ENCODE data around the gene CMPK1. TPM values are rescaled to one million over a fixed set of nuclear protein-coding genes. Genes with fewer than 3 reads are reported as not detected.

The CMPK1 gene
- total RNA-seq, 1 experiment from 2014 or later, result 36.3 TPM

- TF ChIP-seq NR3C1 (CRISPR knock-in tag; conservative IDR thresholded peaks at IDR 0.05; ENCODE audit: low read depth), result no peak
- no peak for TF ChIP-seq IRF2 (CRISPR knock-in tag; IDR thresholded peaks at IDR 0.05; ENCODE audit: borderline replicate concordance, low read depth)
- no peak for TF ChIP-seq ATF1 (CRISPR knock-in tag; IDR thresholded peaks at IDR 0.05)
- no peak for TF ChIP-seq EMX1 (CRISPR knock-in tag; IDR thresholded peaks at IDR 0.05)
- no peak for TF ChIP-seq FOXK1 (CRISPR knock-in tag; IDR thresholded peaks at IDR 0.05)
- no peak for TF ChIP-seq RORB (CRISPR knock-in tag; IDR thresholded peaks at IDR 0.05)
- TF ChIP-seq, protein P1, sequence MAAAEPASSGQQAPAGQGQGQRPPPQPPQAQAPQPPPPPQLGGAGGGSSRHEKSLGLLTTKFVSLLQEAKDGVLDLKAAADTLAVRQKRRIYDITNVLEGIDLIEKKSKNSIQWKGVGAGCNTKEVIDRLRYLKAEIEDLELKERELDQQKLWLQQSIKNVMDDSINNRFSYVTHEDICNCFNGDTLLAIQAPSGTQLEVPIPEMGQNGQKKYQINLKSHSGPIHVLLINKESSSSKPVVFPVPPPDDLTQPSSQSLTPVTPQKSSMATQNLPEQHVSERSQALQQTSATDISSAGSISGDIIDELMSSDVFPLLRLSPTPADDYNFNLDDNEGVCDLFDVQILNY (CRISPR knock-in tag; IDR thresholded peaks at IDR 0.05), result no peak
- TF ChIP-seq STAT6 (CRISPR knock-in tag; conservative IDR thresholded peaks at IDR 0.05; ENCODE audit: low read depth), result no peak
- no peak for TF ChIP-seq HMGA2 (CRISPR knock-in tag; IDR thresholded peaks at IDR 0.05)
- TF ChIP-seq, protein P2, sequence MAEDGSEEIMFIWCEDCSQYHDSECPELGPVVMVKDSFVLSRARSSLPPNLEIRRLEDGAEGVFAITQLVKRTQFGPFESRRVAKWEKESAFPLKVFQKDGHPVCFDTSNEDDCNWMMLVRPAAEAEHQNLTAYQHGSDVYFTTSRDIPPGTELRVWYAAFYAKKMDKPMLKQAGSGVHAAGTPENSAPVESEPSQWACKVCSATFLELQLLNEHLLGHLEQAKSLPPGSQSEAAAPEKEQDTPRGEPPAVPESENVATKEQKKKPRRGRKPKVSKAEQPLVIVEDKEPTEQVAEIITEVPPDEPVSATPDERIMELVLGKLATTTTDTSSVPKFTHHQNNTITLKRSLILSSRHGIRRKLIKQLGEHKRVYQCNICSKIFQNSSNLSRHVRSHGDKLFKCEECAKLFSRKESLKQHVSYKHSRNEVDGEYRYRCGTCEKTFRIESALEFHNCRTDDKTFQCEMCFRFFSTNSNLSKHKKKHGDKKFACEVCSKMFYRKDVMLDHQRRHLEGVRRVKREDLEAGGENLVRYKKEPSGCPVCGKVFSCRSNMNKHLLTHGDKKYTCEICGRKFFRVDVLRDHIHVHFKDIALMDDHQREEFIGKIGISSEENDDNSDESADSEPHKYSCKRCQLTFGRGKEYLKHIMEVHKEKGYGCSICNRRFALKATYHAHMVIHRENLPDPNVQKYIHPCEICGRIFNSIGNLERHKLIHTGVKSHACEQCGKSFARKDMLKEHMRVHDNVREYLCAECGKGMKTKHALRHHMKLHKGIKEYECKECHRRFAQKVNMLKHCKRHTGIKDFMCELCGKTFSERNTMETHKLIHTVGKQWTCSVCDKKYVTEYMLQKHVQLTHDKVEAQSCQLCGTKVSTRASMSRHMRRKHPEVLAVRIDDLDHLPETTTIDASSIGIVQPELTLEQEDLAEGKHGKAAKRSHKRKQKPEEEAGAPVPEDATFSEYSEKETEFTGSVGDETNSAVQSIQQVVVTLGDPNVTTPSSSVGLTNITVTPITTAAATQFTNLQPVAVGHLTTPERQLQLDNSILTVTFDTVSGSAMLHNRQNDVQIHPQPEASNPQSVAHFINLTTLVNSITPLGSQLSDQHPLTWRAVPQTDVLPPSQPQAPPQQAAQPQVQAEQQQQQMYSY (CRISPR knock-in tag; IDR thresholded peaks at IDR 0.05), result no peak
- TF ChIP-seq, protein P3, sequence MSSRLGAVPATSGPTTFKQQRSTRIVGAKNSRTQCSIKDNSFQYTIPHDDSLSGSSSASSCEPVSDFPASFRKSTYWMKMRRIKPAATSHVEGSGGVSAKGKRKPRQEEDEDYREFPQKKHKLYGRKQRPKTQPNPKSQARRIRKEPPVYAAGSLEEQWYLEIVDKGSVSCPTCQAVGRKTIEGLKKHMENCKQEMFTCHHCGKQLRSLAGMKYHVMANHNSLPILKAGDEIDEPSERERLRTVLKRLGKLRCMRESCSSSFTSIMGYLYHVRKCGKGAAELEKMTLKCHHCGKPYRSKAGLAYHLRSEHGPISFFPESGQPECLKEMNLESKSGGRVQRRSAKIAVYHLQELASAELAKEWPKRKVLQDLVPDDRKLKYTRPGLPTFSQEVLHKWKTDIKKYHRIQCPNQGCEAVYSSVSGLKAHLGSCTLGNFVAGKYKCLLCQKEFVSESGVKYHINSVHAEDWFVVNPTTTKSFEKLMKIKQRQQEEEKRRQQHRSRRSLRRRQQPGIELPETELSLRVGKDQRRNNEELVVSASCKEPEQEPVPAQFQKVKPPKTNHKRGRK (CRISPR knock-in tag; IDR thresholded peaks at IDR 0.05; ENCODE audit: borderline replicate concordance), result no peak
- DNase-seq (ENCODE audit: low spot score) (no peak), ATAC-seq (no peak)
- no peaks in the 10 kb centered on the region for H3K36me3 Mint-ChIP-seq
- peaks cover 55% of the 10 kb centered on the region for H3K27me3 Mint-ChIP-seq (ENCODE audit: low read depth)
- no peak overlapping the region for H3K4me3 Mint-ChIP-seq
- ChIA-PET POLR2A (interaction anchor here (0.6 kb wide), 1 partner anchor 36 kb away, joined by 11 read pairs; no protein-coding TSS in a partner anchor), CTCF (interaction anchor here (1.1 to 3.6 kb wide), 2 partner anchors 11 to 25 kb away, joined by 4 to 24 read pairs; no protein-coding TSS in a partner anchor)
- H3K27ac Mint-ChIP-seq, result no peak overlapping the region
- H3K9me3 Mint-ChIP-seq, result no peaks in the 10 kb centered on the region
- no peaks in the 10 kb centered on the region for H3K4me1 Mint-ChIP-seq
Measured at GRCh38 chr1:47399138-47399845, 65.7 kb downstream of the CMPK1 start.

GRCh38 chr1:47399846-47400155, 66.2 kb downstream of the CMPK1 start:
- TF ChIP-seq NFE2L1 (CRISPR knock-in tag; IDR thresholded peaks at IDR 0.05) (no peak), TP53 (CRISPR knock-in tag; IDR thresholded peaks at IDR 0.05) (no peak)
- Mint-ChIP-seq H3K36me3 (no peaks in the 10 kb centered on the region), H3K27ac (no peak overlapping the region), H3K27me3 (ENCODE audit: low read depth) (peaks cover 54% of the 10 kb centered on the region), H3K4me3 (no peak overlapping the region), H3K9me3 (no peaks in the 10 kb centered on the region), H3K4me1 (no peaks in the 10 kb centered on the region)
- DNase-seq (ENCODE audit: low spot score) (no peak), ATAC-seq (no peak)
- POLR2A ChIA-PET, result interaction anchor here (0.6 kb wide), 1 partner anchor 36 kb away, joined by 11 read pairs; no protein-coding TSS in a partner anchor
- CTCF ChIA-PET, result interaction anchor here (1.1 to 3.6 kb wide), 3 partner anchors 11 to 33 kb away, joined by 4 to 24 read pairs (median 11); no protein-coding TSS in a partner anchor

All from WTC11 (cell line).